ENCODE measurements around the gene GARRE1. TPM values are rescaled to one million over a fixed set of nuclear protein-coding genes. Genes with fewer than 3 reads are reported as not detected.

Gene GARRE1
- total RNA-seq, 2 donors from 2014 or later: 17.9 to 29.5 TPM

GRCh38 chr19:34263745-34264237 lies 9.4 kb downstream of the GARRE1 start:
- DNase-seq (ENCODE audit: low spot score): no peak
- intact Hi-C loops (cut with DNase I): no loop called here
- no peaks in the 10 kb centered on the region for H3K9me3 ChIP-seq
- WGBS: 83% methylated on average over 8 of the region's 8 CpGs
- peak overlapping the region in 1 of 2 donors; percentile 45 for H3K27ac ChIP-seq
- TF ChIP-seq POLR2A (IDR thresholded peaks at IDR 0.05) (no peak), CTCF (IDR thresholded peaks at IDR 0.05) (no peak), POLR2AphosphoS5 (IDR thresholded peaks at IDR 0.05) (peak; percentile 38)
- H3K4me1 ChIP-seq (replicated peaks): peaks cover 10% of the 10 kb centered on the region
- H3K36me3 ChIP-seq: no peaks in the 10 kb centered on the region
- H3K27me3 ChIP-seq (replicated peaks; ENCODE audit: insufficient read depth): no peaks in the 10 kb centered on the region
- no peak overlapping the region for H3K4me3 ChIP-seq

- H3K4me3 ChIP-seq: no peak overlapping the region
- H3K9me3 ChIP-seq: no peaks in the 10 kb centered on the region
- DNase-seq (ENCODE audit: low spot score): no peak
- TF ChIP-seq CTCF (IDR thresholded peaks at IDR 0.05) (no peak), POLR2AphosphoS5 (IDR thresholded peaks at IDR 0.05) (no peak), POLR2A (IDR thresholded peaks at IDR 0.05) (no peak)
- WGBS: 68% methylated on average over 6 of the region's 6 CpGs
- H3K27ac ChIP-seq: peak overlapping the region in 1 of 2 donors; percentile 45
- H3K27me3 ChIP-seq (replicated peaks; ENCODE audit: insufficient read depth): no peaks in the 10 kb centered on the region
- H3K4me1 ChIP-seq (replicated peaks): peaks cover 6% of the 10 kb centered on the region
- intact Hi-C loops (cut with DNase I): no loop called here
- no peaks in the 10 kb centered on the region for H3K36me3 ChIP-seq
These were observed 10.9 kb downstream of the GARRE1 start for GRCh38 chr19:34265221-34265650.

GRCh38 chr19:34269081-34269480 lies 14.7 kb downstream of the GARRE1 start:
- H3K27me3 ChIP-seq (replicated peaks; ENCODE audit: insufficient read depth): no peaks in the 10 kb centered on the region
- no peak overlapping the region for H3K4me3 ChIP-seq
- H3K36me3 ChIP-seq: no peaks in the 10 kb centered on the region
- DNase-seq (ENCODE audit: low spot score): no peak
- H3K9me3 ChIP-seq: no peaks in the 10 kb centered on the region
- WGBS: 63% methylated on average over 8 of the region's 8 CpGs
- no peaks in the 10 kb centered on the region for H3K4me1 ChIP-seq (replicated peaks)
- intact Hi-C loops (cut with DNase I): no loop called here
- H3K27ac ChIP-seq: peak overlapping the region in 1 of 2 donors; percentile 52
- TF ChIP-seq POLR2A (IDR thresholded peaks at IDR 0.05) (no peak), CTCF (IDR thresholded peaks at IDR 0.05) (no peak)

GRCh38 chr19:34269489-34269888 lies 15.1 kb downstream of the GARRE1 start:
- TF ChIP-seq CTCF (IDR thresholded peaks at IDR 0.05) (no peak), POLR2A (IDR thresholded peaks at IDR 0.05) (no peak), POLR2AphosphoS5 (IDR thresholded peaks at IDR 0.05) (no peak)
- Histone ChIP-seq H3K27me3 (replicated peaks; ENCODE audit: insufficient read depth) (no peaks in the 10 kb centered on the region), H3K36me3 (no peaks in the 10 kb centered on the region), H3K9me3 (no peaks in the 10 kb centered on the region), H3K27ac (peak overlapping the region in 1 of 2 donors; percentile 52), H3K4me3 (no peak overlapping the region), H3K4me1 (replicated peaks) (no peaks in the 10 kb centered on the region)
- intact Hi-C loops (cut with DNase I): no loop called here
- 74% methylated on average over 2 of the region's 2 CpGs for WGBS
- no peak for DNase-seq (ENCODE audit: low spot score)

GRCh38 chr19:34269968-34270621 lies 15.7 kb downstream of the GARRE1 start:
- 69% methylated on average over 5 of the region's 5 CpGs for WGBS
- Histone ChIP-seq H3K27ac (peak overlapping the region in 1 of 2 donors; percentile 52), H3K36me3 (no peaks in the 10 kb centered on the region), H3K4me3 (no peak overlapping the region), H3K27me3 (replicated peaks; ENCODE audit: insufficient read depth) (no peaks in the 10 kb centered on the region), H3K4me1 (replicated peaks) (no peaks in the 10 kb centered on the region), H3K9me3 (no peaks in the 10 kb centered on the region)
- DNase-seq (ENCODE audit: low spot score): no peak
- TF ChIP-seq CTCF (IDR thresholded peaks at IDR 0.05) (no peak), POLR2AphosphoS5 (IDR thresholded peaks at IDR 0.05) (peak; percentile 51), POLR2A (IDR thresholded peaks at IDR 0.05) (no peak)
- intact Hi-C loops (cut with DNase I): no loop called here
